Kidney glomerular epithelial cell (primary cell): ENCODE measurements around the gene CLCA1.

Source experiments
- DNase-seq: peaks from one replicate; lab custom pipeline; 2025; lab: John Stamatoyannopoulos, UW

The CLCA1 gene, protein sequence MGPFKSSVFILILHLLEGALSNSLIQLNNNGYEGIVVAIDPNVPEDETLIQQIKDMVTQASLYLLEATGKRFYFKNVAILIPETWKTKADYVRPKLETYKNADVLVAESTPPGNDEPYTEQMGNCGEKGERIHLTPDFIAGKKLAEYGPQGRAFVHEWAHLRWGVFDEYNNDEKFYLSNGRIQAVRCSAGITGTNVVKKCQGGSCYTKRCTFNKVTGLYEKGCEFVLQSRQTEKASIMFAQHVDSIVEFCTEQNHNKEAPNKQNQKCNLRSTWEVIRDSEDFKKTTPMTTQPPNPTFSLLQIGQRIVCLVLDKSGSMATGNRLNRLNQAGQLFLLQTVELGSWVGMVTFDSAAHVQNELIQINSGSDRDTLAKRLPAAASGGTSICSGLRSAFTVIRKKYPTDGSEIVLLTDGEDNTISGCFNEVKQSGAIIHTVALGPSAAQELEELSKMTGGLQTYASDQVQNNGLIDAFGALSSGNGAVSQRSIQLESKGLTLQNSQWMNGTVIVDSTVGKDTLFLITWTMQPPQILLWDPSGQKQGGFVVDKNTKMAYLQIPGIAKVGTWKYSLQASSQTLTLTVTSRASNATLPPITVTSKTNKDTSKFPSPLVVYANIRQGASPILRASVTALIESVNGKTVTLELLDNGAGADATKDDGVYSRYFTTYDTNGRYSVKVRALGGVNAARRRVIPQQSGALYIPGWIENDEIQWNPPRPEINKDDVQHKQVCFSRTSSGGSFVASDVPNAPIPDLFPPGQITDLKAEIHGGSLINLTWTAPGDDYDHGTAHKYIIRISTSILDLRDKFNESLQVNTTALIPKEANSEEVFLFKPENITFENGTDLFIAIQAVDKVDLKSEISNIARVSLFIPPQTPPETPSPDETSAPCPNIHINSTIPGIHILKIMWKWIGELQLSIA

DNA sequence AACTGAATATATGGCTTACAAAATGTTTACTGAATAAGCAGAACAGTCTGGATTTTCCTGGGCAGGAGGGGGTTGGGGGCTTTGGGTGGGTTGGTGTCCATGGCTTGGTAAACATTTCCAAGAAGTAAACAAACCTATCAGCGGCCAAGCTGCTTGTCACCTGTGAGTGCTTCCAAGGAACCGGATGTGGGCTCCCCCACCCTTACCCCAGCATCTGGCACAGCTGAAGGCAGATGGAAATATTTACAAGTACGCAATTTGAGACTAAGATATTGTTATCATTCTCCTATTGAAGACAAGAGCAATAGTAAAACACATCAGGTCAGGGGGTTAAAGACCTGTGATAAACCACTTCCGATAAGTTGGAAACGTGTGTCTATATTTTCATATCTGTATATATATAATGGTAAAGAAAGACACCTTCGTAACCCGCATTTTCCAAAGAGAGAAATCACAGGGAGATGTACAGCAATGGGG lies at the start of gene CLCA1:
Gene CLCA1, plus strand, starts transcription at position 427 of the 477 bp plus-strand sequence. Its CDS starts 45 bp downstream, at position 472.
- no peak for DNase-seq

DNA sequence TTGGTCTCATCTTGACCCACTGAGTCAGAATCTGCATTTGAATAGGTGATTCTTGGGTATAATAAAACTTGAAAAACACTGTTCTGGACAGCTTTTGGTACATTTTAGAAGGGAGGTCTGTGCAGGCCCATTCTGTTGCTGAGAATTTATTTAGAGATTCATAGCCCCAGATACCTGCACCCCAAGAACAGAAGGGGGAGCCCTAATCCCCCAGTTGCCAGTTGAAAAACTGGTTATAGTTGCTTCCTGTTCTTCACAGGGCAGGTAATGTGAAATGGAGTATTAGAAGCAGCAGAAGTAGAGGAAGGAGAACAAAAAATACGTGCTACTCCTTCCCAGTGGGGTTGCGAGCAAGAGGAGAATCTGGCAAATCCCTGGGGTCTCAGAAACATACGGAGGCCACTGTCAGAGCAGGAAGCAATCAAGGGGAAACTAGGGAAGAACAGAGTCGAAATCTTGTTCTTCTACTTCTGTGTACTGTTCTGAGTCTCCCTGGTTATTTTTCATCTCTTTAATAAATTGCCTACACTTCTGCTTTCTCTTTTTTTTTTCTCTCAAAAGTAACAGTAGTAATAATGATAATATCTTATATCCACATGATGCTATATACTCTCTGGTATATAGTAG lies 49.3 kb upstream of the CLCA1 start:
- peak; percentile 4 for DNase-seq

DNA sequence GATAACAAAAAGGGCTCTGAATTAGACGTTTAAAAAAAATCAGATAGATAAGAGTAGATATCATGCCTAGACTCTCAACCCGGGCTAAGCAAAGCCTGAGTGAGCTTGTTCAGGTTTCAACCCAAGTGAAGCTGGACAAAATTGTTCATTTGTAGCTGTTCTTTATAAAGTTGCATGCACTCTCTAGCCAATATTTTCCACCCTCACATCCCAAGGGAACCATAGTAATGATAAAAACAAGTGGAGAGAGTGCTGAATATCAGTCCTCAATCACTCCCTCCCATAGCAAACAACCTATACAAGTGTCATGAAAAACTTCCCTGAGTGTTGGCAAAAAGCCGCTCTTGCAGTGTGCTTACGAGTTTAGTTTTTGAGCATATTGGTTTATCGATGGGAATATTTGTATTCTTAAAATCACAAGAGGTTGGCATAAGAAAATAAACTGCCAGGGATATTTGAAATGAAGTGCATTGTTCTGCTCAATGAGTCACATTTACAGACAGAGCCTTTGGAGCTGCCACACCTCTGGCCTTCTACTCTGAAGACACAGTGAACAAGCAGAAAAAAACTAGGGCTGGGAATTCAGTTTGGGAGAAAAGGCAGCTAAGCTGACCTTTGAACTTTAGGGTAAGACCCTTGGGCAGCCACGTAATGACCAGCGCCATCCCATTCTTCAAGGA lies 47.0 kb upstream of the CLCA1 start:
- DNase-seq: no peak

DNA sequence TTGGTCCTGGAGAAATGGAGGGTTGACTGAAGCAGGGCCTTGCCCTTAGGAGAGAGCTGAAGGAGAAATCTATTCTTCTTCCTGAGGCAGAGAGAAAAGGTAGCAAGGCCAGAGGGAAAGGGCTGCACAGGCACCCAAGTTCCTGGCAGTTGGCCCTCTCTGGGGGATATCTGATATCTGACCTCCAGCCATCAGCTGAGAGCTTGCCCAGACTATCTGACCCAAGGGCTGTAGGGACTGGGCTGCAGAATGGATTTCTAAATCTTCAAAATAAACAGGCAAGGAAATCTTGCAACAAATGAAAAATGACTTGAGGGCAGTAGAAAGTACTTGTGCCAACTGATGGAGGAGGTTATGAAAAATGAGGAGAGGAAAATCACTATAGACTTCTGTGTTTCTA lies 45.3 kb upstream of the CLCA1 start:
- no peak for DNase-seq

DNA sequence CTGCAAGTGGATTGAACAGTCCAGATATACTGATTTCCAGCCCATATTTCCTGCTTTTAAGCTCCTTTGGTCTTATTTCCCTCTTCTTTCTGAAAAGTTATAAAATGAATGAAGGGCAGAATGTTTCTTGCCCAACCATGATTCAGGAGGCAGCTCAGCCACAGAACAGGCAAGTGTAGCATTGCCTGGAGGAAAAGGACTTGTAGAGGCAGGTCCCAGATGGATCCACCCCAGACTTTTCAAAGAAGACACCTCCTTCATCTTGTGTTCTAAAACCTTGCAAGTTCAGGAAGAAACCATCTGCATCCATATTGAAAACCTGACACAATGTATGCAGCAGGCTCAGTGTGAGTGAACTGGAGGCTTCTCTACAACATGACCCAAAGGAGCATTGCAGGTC lies 44.9 kb upstream of the CLCA1 start, which contains the start of gene CLCA2:
Gene CLCA2, plus strand, starts transcription at position 299 of the 400 bp plus-strand sequence. Its CDS starts 77 bp downstream, at position 376.
- no peak for DNase-seq

DNA sequence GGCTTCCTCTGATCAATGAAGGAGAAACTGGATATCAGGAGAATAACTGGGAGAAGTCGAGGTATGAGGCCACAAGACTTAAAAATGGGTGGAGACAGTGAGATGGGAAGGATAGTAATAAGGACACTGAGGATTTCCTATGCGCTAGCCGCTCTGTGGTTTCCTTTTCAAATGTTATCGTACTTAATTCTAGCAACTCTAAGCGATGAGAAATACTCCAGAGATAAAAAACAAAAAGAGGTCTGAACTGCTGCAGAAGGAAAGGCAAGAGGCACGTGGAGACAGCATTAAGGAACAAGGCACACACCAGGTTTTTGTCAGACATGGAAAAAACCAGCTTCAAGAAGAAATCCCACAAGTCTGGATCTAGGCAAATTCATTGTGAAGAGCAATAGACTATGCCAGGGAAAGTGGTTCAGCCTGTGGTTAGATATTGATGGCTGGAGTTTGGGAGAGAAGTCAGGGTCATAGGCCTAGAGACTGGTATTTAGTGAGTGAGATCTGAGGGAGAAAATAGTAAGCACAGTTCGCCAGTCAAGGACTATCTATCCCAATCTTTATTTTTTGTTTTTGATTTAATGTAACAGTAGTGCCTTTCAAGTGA lies 39.5 kb upstream of the CLCA1 start:
- DNase-seq: no peak

DNA sequence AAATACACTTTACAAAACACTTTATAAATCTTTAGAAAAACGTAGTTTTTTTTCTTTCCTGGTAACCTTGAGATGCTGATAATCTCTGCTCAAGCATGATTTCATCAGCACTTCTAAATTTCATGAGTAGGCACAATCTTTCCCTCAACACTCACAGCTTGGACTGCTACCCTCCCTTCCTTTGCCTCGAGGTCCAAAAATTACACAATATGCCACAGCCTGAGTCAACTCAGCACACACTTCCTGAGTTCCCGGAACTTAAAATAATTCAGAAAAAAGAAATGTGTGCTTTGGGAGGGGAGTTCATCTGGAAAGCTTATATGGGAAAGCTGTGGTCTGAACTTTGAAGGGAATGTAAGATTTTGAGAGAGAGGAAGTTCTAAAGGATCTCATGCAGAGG lies 38.9 kb upstream of the CLCA1 start:
- DNase-seq: peak; percentile 75

DNA sequence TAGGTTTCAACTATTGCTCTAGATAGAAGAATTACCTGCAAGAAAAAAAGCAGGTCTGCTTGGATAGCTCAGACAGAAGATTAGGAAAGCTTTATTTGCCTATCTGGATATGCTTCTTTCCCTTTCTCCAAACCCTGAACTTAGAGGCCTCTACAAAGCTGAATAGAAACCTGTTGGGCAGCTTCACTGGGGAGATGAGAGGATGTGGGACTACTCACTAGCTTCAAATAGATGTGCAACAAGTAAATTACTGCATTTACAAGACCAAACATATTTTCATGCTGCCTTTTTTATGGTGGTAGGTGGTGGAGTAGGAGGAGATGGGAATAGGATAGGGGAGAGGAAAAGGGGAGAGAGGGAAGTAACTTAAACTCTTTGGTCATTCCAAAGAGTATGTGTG lies 38.4 kb upstream of the CLCA1 start:
- DNase-seq: no peak

DNA sequence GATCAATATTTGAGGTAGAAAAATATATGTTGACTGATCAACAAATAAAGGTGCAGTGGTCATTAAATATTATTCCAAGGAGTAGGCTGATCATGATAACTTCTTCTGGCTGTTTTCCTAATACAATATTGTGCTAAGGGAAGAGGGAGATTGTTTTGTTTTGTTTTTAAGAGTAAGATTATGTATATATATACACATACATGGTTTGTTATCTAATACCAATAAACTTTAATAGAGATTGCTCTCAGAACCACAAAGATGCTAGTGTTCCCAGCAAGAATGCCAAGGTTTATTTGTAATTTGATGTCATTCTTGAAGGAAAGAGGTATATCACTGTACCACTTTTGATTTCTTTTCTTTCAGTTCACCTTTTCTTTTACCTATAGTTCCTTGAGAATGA lies 34.7 kb upstream of the CLCA1 start:
- no peak for DNase-seq

DNA sequence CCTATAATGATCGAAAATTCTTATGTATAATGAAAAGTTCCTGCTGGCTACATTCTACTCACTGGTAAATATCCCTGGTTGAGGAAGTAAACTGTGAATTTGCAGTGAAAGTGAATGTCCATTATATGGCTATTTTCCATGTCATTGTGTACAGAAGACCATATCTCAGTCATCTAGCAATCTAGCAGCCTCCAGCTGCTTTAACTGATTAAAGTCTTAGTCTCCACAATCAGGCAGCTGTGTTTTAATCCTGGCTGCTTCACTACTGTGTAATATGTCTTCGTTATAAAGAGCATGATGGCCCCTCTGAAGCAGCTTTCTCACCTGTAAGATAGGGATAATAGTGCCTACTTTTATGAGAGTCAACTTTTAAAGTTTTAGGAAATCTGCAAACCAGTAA lies 33.4 kb upstream of the CLCA1 start:
- DNase-seq: no peak

DNA sequence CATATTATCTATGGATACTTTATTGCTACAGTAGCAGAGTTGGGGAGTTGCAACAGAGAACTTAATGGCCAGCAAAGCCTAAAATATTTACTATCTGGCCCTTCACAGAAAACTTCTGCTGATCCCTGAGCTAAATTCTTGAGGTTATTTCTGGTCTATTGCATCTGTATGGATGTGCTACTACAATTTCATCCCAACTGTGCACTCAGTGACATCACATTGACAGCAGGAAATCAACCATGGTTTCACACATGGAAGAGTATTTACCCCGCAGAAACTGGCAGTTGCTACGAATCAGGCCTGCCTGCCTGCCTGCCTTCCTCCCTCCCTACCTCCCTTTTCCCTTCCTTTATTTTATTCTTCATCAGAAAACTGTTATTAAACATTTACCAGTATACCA lies 32.7 kb upstream of the CLCA1 start:
- DNase-seq: peak; percentile 27

DNA sequence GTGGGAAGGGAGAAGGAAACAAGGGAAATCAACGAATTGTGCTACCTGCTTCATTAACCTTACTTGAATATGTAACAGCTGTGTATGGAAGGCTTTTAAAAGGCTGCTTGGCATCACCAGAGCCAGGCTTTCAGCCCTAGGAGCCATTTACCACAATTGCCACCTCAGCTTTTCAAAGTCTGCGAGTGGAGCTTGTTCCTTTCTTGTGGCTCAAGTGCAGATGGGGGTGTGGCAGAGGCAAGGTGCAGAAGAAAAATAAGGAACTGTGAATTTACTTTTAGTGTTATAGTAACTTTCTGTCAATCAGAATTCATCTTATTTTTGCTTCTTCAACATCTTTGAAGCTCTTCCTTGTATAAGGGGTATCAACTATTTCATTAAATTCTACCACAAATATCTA lies 27.1 kb upstream of the CLCA1 start:
- DNase-seq: no peak

DNA sequence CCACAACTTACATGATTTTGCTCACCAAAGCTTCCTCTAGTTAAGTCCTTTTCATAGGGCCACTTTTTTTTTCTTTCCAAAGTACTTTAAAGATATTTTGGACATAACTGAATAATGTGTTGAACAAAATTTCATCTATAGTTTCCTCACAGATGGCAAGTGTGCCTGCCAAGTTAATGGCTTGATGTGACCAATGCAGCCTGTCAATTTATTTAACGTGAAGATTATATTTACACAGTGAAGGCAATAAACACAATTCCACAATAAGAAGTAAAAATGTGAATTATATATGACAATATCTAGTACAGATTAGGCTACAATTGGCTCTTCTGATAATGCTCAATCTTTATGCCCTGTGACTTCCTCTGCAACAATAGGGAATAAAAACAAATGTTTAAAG lies 26.7 kb upstream of the CLCA1 start:
- no peak for DNase-seq

DNA sequence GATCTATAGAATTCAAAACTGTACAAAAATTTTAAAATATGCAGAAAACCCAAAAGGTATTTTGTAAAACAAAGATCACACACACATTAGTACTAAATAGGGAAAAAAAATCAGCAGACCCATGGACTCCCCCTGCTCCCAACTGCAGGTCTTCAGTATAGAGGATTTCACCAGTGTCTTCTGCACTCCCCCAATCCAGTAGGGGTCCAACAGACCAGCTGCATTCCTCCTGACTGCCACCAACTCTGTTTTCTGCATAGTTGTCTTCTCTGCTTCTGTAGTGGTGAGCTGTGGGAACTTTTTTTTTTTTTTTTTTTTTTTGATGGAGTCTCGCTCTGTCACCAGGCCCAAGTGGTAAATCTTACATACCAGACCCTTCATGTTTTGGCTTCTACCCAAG lies 22.8 kb upstream of the CLCA1 start:
- DNase-seq: no peak

DNA sequence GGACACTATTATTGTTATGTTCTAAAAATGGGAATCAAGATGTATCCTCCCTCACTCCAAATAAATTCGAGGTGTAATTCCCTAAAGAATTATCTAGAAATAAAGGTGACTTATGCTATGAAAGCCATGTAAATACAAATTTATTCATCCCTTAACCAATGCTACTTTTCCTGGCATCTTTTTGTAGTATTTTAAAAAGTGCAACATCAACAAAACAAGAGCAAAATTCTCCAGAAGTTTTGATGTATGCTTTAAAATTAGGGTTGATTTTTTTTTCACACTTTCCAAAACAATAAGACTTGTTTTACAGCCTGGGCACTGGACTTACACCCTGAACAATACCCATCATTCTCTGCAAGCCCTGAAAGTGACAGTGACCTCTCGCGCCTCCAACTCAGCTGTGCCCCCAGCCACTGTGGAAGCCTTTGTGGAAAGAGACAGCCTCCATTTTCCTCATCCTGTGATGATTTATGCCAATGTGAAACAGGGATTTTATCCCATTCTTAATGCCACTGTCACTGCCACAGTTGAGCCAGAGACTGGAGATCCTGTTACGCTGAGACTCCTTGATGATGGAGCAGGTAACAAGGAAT lies 21.4 kb upstream of the CLCA1 start:
- DNase-seq: no peak

DNA sequence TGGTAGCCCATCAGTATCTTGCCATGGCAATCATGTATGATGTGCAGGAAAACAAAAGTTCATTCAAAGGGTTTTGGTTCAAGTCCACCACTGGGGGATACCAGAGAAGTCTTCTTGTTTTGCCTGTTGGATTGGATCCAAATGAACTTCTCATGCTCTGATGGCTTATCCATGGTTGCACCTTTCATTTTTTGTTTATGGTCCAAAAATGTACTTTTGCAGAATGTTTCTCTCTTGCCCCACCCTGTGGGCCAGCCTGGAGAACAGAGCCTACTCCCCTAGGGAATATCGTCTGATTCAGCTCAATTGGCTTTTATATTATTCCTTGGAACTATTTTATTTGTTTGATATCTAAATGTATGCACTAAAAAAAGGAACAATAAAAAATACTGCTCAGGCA lies 20.1 kb upstream of the CLCA1 start:
- no peak for DNase-seq

DNA sequence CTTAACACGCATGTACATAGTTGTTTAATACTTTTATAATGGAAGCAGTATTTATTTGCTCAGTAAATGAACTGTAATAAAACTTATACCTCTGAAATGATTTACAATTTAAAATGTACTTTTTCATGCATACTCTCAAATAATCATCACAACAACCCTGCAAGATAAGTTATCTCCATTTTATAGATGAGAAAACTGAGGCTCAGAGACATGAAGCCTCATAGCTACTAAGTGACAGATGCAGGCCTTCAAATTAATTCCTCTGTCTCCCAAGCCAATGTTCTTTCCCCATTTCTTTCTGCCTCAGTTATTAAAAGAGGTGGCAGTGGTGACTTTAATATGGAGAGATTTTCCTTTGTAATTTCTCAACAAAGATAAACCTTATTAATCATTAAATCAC lies 19.6 kb upstream of the CLCA1 start:
- no peak for DNase-seq

DNA sequence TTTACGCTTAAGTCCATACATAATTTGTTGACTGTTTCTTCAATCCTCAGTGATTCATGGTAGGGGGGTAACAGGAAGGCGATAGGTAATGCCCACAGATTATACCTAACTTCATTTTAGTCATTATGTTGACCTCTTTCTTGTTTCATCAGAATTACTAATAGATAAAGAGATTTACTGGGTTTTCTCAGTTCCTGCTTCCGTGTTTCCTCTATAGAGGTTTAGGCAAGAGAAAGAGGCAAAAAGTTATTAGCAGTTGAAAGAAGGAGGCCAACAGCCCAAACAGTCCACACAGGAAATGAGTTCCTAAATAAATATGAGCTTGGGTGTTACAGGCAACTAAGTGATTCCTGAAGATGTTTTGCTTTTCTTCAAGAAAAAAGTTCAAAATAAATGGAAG lies 17.9 kb upstream of the CLCA1 start:
- DNase-seq: no peak

DNA sequence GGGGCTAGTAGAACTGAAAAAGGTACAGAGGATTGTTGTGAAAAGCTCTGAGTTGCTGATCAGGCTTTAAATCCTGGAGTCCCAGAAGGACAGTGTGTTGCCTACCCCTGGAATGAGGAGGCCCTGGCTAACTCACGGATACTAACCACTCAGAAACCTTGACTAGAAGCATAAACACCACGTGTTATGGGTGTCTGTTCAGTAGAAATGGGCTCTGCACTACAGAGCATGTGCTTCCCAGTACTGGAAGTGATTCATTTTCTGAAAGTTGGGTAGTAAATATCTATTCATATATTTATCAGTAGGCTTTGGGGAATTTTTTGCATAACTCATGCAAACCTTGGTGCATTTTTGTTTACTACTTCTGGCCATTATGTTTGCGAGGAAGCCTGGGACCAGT lies 15.1 kb upstream of the CLCA1 start:
- DNase-seq: no peak

DNA sequence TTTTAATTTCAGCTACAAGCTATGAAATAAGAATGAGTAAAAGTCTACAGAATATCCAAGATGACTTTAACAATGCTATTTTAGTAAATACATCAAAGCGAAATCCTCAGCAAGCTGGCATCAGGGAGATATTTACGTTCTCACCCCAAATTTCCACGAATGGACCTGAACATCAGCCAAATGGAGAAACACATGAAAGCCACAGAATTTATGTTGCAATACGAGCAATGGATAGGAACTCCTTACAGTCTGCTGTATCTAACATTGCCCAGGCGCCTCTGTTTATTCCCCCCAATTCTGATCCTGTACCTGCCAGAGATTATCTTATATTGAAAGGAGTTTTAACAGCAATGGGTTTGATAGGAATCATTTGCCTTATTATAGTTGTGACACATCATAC lies 13.7 kb upstream of the CLCA1 start:
- no peak for DNase-seq

DNA sequence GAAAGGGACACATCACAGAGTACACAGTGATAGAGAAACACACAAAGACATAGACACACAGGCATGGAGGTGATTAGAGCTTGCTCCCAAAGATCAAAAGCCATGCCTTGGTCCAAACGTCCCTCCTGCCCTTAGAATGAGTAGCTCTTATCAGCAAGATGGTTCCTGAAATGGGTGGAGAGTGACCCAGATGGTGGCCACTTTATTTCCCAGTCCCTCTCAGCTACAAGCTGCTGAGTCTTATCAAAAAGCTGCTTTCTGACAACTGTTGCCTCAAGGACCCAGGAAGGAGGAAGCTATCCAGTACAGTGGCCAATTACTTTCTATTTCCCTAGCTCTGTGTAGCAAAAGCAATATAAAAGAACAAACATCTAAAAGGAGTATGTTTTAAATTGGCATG lies 7.7 kb upstream of the CLCA1 start:
- no peak for DNase-seq
